K562 (cell line): ENCODE results near the gene POLR1A. TPM values are rescaled to one million over a fixed set of nuclear protein-coding genes. Genes with fewer than 3 reads are reported as not detected.

Source experiments
- BHLHE40 ChIP-seq: IDR thresholded peaks from 2 replicates; pipeline ENCODE4 v1.6.1; 2011; ENCODE audit warnings: low read length, improper control_type of control experiment
- GMEB1 ChIP-seq: fragments of 250-450 bp; sonication (Bioruptor Pico); IDR thresholded peaks from 2 replicates; pipeline ENCODE4 v1.4.0; 2020; ENCODE audit warnings: mild to moderate bottlenecking
- KLF1 ChIP-seq: fragments of 450-650 bp; IDR thresholded peaks from 2 replicates; pipeline ENCODE4 v1.6.1; 2016; ENCODE audit warnings: missing genetic modification characterization, missing compliant biosample characterization
- MCM7 ChIP-seq, 2 experiments: fragments of 450-650 bp; IDR thresholded peaks; 2 replicates each; pipeline ENCODE4 v1.6.1; 2016 to 2018
- MEF2D ChIP-seq: conservative IDR thresholded peaks from 2 replicates; pipeline ENCODE4 v1.6.1; 2016; ENCODE audit warnings: low read depth, missing genetic modification characterization, missing compliant biosample characterization
- MXI1 ChIP-seq: IDR thresholded peaks from 2 replicates; pipeline ENCODE4 v1.6.1; 2011; ENCODE audit warnings: low read depth, mild to moderate bottlenecking, improper control_type of control experiment, low read length
- NFIX ChIP-seq: fragments of 250-450 bp; sonication (Bioruptor Pico); IDR thresholded peaks from 2 replicates; pipeline ENCODE4 v1.4.0; 2020; ENCODE audit warnings: low read depth, mild to moderate bottlenecking, moderate library complexity
- SPI1 ChIP-seq: IDR thresholded peaks from 2 replicates; pipeline ENCODE4 v1.6.1; 2011; ENCODE audit warnings: low read depth, low read length, control low read depth, borderline replicate concordance
- TRIM28 ChIP-seq: fragments of 450-650 bp; IDR thresholded peaks from 2 replicates; pipeline ENCODE4 v1.6.1; 2017
- ZNF143 ChIP-seq: sonication (generic); formaldehyde crosslinking; IDR thresholded peaks from 2 replicates; pipeline ENCODE4 v1.9.0; 2022; ENCODE audit warnings: mild to moderate bottlenecking, missing genetic modification reagents
- ZNF347 ChIP-seq: fragments of 450-650 bp; formaldehyde crosslinking; IDR thresholded peaks from 2 replicates; pipeline ENCODE4 v1.4.0; 2020; ENCODE audit warnings: low read depth, mild to moderate bottlenecking, moderate library complexity
- ZNF384 ChIP-seq: IDR thresholded peaks from 2 replicates; pipeline ENCODE4 v1.6.1; 2012; ENCODE audit warnings: low read depth, low read length, improper control_type of control experiment
- polyA plus RNA-seq, 8 experiments: library from polyadenylated mRNA; depleted of rRNA in 4 of 8; stranded (reverse) in 5 of 8; unstranded in 3 of 8; fragments of >200 nt; fragmentation: Nextera tagmentation in 2 of 8; fragmentation: Illumina TruSeq in 1 of 8; extraction: Ambion mirVana in 2 of 8; extraction: Trizol in 1 of 8; gene quantifications; 2 replicates each; pipeline versions ENCODE4 v1.2.1 to v1.2.3, GENCODE V29; 2011 to 2014; ENCODE audit warnings: inconsistent platforms in 1 of 8, missing spikeins in 1 of 8
- total RNA-seq, 7 experiments: library from RNA; depleted of rRNA in 6 of 7; stranded (reverse); fragments of >200 nt in 6 of 7; fragmentation: Illumina TruSeq in 2 of 7; extraction: Trizol in 2 of 7; gene quantifications; 2 replicates each; pipeline versions ENCODE4 v1.2.1 to v1.2.3, GENCODE V29; 2011 to 2021; ENCODE audit warnings: low replicate concordance in 1 of 7
- TF ChIP-seq, protein P1 (sequence below): sonication (generic); formaldehyde crosslinking; IDR thresholded peaks from 2 replicates; pipeline ENCODE4 v1.8.0; 2022; ENCODE audit warnings: mild to moderate bottlenecking, missing genetic modification reagents
- TF ChIP-seq, protein P2 (sequence below): fragments of 200-600 bp; sonication (generic); IDR thresholded peaks from one replicate; pipeline ENCODE4 v1.6.1; 2012; ENCODE audit warnings: mild to moderate bottlenecking, low read depth, low read length, inconsistent platforms

The POLR1A gene
- total and polyA plus RNA-seq, 9 of the 15 experiments (the other 6 are each of a cell fraction or from before 2014, with no cell fraction given), result 3.0 to 72.1 (median 21.8) TPM

DNA sequence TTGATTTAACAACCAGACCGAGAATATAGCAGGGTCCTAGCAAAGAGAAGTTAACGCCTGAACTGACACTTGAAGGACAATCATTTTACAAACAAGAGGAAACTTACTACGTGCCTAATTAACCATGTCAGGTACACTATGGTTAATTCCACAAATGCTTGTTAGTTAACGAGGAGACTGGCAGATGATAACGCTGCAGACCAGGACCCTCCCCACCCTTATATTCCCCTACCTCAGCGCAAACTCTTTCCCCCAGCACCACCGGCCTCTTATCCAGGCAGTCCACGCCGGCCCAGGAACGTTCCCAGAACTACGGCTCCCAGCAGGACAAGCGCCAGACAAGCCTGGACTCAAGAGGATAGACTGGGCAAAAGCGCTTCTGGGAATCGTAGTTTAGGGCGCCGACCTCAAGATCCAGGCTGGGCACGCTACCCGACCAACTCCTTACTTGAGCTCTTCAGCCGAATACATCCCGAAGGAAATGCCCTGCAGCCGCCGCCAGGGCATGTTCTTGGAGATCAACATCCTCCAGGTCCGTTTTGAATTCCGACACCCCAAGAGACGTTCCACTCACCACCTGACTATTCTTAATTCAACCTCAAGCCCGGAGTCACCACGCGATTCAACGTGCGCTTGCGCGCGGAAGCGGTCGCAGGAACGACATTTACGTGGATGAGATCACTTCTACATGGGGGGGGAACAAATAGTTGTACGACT, at the start of gene POLR1A (continued):
- no peak for TF ChIP-seq MCM7 (IDR thresholded peaks at IDR 0.05)
- no peak for TF ChIP-seq SPI1
- TF ChIP-seq, protein P1, sequence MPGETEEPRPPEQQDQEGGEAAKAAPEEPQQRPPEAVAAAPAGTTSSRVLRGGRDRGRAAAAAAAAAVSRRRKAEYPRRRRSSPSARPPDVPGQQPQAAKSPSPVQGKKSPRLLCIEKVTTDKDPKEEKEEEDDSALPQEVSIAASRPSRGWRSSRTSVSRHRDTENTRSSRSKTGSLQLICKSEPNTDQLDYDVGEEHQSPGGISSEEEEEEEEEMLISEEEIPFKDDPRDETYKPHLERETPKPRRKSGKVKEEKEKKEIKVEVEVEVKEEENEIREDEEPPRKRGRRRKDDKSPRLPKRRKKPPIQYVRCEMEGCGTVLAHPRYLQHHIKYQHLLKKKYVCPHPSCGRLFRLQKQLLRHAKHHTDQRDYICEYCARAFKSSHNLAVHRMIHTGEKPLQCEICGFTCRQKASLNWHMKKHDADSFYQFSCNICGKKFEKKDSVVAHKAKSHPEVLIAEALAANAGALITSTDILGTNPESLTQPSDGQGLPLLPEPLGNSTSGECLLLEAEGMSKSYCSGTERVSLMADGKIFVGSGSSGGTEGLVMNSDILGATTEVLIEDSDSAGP, result no peak
- TF ChIP-seq, protein P2, sequence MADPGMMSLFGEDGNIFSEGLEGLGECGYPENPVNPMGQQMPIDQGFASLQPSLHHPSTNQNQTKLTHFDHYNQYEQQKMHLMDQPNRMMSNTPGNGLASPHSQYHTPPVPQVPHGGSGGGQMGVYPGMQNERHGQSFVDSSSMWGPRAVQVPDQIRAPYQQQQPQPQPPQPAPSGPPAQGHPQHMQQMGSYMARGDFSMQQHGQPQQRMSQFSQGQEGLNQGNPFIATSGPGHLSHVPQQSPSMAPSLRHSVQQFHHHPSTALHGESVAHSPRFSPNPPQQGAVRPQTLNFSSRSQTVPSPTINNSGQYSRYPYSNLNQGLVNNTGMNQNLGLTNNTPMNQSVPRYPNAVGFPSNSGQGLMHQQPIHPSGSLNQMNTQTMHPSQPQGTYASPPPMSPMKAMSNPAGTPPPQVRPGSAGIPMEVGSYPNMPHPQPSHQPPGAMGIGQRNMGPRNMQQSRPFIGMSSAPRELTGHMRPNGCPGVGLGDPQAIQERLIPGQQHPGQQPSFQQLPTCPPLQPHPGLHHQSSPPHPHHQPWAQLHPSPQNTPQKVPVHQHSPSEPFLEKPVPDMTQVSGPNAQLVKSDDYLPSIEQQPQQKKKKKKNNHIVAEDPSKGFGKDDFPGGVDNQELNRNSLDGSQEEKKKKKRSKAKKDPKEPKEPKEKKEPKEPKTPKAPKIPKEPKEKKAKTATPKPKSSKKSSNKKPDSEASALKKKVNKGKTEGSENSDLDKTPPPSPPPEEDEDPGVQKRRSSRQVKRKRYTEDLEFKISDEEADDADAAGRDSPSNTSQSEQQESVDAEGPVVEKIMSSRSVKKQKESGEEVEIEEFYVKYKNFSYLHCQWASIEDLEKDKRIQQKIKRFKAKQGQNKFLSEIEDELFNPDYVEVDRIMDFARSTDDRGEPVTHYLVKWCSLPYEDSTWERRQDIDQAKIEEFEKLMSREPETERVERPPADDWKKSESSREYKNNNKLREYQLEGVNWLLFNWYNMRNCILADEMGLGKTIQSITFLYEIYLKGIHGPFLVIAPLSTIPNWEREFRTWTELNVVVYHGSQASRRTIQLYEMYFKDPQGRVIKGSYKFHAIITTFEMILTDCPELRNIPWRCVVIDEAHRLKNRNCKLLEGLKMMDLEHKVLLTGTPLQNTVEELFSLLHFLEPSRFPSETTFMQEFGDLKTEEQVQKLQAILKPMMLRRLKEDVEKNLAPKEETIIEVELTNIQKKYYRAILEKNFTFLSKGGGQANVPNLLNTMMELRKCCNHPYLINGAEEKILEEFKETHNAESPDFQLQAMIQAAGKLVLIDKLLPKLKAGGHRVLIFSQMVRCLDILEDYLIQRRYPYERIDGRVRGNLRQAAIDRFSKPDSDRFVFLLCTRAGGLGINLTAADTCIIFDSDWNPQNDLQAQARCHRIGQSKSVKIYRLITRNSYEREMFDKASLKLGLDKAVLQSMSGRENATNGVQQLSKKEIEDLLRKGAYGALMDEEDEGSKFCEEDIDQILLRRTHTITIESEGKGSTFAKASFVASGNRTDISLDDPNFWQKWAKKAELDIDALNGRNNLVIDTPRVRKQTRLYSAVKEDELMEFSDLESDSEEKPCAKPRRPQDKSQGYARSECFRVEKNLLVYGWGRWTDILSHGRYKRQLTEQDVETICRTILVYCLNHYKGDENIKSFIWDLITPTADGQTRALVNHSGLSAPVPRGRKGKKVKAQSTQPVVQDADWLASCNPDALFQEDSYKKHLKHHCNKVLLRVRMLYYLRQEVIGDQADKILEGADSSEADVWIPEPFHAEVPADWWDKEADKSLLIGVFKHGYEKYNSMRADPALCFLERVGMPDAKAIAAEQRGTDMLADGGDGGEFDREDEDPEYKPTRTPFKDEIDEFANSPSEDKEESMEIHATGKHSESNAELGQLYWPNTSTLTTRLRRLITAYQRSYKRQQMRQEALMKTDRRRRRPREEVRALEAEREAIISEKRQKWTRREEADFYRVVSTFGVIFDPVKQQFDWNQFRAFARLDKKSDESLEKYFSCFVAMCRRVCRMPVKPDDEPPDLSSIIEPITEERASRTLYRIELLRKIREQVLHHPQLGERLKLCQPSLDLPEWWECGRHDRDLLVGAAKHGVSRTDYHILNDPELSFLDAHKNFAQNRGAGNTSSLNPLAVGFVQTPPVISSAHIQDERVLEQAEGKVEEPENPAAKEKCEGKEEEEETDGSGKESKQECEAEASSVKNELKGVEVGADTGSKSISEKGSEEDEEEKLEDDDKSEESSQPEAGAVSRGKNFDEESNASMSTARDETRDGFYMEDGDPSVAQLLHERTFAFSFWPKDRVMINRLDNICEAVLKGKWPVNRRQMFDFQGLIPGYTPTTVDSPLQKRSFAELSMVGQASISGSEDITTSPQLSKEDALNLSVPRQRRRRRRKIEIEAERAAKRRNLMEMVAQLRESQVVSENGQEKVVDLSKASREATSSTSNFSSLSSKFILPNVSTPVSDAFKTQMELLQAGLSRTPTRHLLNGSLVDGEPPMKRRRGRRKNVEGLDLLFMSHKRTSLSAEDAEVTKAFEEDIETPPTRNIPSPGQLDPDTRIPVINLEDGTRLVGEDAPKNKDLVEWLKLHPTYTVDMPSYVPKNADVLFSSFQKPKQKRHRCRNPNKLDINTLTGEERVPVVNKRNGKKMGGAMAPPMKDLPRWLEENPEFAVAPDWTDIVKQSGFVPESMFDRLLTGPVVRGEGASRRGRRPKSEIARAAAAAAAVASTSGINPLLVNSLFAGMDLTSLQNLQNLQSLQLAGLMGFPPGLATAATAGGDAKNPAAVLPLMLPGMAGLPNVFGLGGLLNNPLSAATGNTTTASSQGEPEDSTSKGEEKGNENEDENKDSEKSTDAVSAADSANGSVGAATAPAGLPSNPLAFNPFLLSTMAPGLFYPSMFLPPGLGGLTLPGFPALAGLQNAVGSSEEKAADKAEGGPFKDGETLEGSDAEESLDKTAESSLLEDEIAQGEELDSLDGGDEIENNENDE, result no peak
- no peak for TF ChIP-seq BHLHE40
- TF ChIP-seq GMEB1 (CRISPR knock-in tag), result no peak
- 0 out of 2 replicates have a peak, but pooled peaks have one; percentile 13 for TF ChIP-seq TRIM28
- TF ChIP-seq ZNF347, result no peak
- TF ChIP-seq MEF2D, result no peak
- TF ChIP-seq ZNF143 (CRISPR knock-in tag), result peak; percentile 95
- no peak for TF ChIP-seq KLF1 (tag)
- TF ChIP-seq ZNF384, result no peak
- no peak for TF ChIP-seq NFIX
- TF ChIP-seq MXI1, result no peak
